Measurements from ENCODE around the gene GNG8. TPM values are rescaled to one million over a fixed set of nuclear protein-coding genes. Genes with fewer than 3 reads are reported as not detected.

GNG8 gene
- total and polyA plus RNA-seq, 2 of the 13 experiments (the other 11 are each of a cell fraction or from before 2014, with no cell fraction given) = not detected

DNA sequence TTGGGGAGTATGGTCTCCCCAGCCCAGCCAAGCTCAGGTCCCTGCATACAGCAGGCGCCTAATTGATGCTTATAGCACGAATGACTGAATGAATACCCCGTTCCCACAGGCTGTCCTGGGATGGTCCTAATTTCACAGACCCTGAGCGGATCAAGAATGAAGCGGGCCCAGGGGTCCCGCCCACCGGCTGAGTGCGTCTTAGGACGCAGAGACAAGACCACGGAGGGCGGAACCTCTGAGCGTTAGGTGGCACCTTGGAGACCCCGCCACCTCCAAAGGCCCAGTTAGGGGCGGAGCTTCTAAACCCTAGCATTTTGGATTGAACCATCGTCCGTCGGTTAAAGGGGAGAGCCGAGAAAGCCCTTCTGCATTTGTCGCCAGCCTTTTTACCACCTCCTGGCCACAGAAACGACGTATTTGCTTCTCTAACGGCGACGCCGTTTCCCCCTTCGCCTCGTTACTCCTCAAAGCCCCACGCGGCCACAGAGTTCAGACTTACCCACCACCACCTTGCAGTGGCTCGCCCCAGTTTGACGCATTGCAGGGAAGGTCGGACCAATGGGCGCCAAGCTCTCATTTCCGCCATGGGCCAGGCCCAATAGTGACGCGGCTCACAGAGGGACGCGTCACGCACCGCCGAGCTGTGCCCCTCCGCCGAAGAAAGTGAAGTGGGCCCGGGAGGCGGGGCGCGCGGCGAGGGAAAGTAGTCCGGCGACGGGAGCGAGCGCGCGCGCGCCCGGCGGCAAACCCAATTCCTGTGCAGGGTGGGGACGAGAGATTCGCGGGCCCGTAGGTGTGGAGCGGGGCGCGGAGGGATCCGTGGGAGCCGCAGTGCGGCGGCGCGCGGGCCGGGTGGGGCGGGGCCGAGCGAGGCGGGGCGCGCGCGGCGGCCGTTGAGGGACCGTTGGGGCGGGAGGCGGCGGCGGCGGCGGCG, 35.4 kb downstream of the GNG8 start (continued):
- TF ChIP-seq MXI1 (IDR thresholded peaks at IDR 0.05; ENCODE audit: borderline replicate concordance, low read depth, low read length) (no peak; the same call in 2 of the 3 replicates), ZNF768 (CRISPR knock-in tag; IDR thresholded peaks at IDR 0.05) (peak; percentile 7; the same call in 1 of the 2 replicates), ZZZ3 (CRISPR knock-in tag; IDR thresholded peaks at IDR 0.05; ENCODE audit: borderline replicate concordance) (no peak; the same call in 1 of the 2 replicates), ZFP1 (CRISPR knock-in tag; IDR thresholded peaks at IDR 0.05) (no peak), PCBP1 (IDR thresholded peaks at IDR 0.05; ENCODE audit: borderline replicate concordance, low read depth, low read length) (peak; percentile 99), ZNF670 (CRISPR knock-in tag; IDR thresholded peaks at IDR 0.05; ENCODE audit: borderline replicate concordance) (peak; percentile 82), ZNF501 (CRISPR knock-in tag; IDR thresholded peaks at IDR 0.05) (peak; percentile 76), ZNF263 (CRISPR knock-in tag; IDR thresholded peaks at IDR 0.05) (peak; percentile 26; the same call in 1 of the 2 replicates), MAZ (IDR thresholded peaks at IDR 0.05; ENCODE audit: borderline replicate concordance, low read depth, low read length) (peak; percentile 88; the same call in 1 of the 2 replicates), MAZ (CRISPR knock-in tag; IDR thresholded peaks at IDR 0.05; ENCODE audit: low read depth) (peak; percentile 83), CEBPG (CRISPR knock-in tag; IDR thresholded peaks at IDR 0.05) (0 out of 2 replicates have a peak, but pooled peaks have one; percentile 26), ZSCAN5A (CRISPR knock-in tag; IDR thresholded peaks at IDR 0.05; ENCODE audit: borderline replicate concordance) (0 out of 2 replicates have a peak, but pooled peaks have one; percentile 40), KLF15 (CRISPR knock-in tag; IDR thresholded peaks at IDR 0.05; ENCODE audit: borderline replicate concordance) (no peak), ZNF567 (CRISPR knock-in tag; IDR thresholded peaks at IDR 0.05; ENCODE audit: borderline replicate concordance) (no peak), MAF1 (CRISPR knock-in tag; IDR thresholded peaks at IDR 0.05; ENCODE audit: borderline replicate concordance) (peak; percentile 88; the same call in 1 of the 2 replicates), SMAD3 (CRISPR knock-in tag; IDR thresholded peaks at IDR 0.05) (peak; percentile 52), ZNF281 (CRISPR knock-in tag; IDR thresholded peaks at IDR 0.05; ENCODE audit: borderline replicate concordance) (peak; percentile 47; the same call in 1 of the 2 replicates), ZNF777 (CRISPR knock-in tag; IDR thresholded peaks at IDR 0.05) (no peak), CC2D1A (CRISPR knock-in tag; IDR thresholded peaks at IDR 0.05) (no peak), SP140L (CRISPR knock-in tag; IDR thresholded peaks at IDR 0.05; ENCODE audit: borderline replicate concordance) (0 out of 2 replicates have a peak, but pooled peaks have one; percentile 44)
- TF ChIP-seq, protein P1, sequence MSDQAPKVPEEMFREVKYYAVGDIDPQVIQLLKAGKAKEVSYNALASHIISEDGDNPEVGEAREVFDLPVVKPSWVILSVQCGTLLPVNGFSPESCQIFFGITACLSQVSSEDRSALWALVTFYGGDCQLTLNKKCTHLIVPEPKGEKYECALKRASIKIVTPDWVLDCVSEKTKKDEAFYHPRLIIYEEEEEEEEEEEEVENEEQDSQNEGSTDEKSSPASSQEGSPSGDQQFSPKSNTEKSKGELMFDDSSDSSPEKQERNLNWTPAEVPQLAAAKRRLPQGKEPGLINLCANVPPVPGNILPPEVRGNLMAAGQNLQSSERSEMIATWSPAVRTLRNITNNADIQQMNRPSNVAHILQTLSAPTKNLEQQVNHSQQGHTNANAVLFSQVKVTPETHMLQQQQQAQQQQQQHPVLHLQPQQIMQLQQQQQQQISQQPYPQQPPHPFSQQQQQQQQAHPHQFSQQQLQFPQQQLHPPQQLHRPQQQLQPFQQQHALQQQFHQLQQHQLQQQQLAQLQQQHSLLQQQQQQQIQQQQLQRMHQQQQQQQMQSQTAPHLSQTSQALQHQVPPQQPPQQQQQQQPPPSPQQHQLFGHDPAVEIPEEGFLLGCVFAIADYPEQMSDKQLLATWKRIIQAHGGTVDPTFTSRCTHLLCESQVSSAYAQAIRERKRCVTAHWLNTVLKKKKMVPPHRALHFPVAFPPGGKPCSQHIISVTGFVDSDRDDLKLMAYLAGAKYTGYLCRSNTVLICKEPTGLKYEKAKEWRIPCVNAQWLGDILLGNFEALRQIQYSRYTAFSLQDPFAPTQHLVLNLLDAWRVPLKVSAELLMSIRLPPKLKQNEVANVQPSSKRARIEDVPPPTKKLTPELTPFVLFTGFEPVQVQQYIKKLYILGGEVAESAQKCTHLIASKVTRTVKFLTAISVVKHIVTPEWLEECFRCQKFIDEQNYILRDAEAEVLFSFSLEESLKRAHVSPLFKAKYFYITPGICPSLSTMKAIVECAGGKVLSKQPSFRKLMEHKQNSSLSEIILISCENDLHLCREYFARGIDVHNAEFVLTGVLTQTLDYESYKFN (CRISPR knock-in tag; conservative IDR thresholded peaks at IDR 0.05) = peak; percentile 54; the same call in 1 of the 2 replicates
